HepG2 (cell line): ENCODE measurements around the gene SMAP2. TPM values are rescaled to one million over a fixed set of nuclear protein-coding genes. Genes with fewer than 3 reads are reported as not detected.

Experiments
- CENPBD1 ChIP-seq: sonication (generic); formaldehyde crosslinking; IDR thresholded peaks from 2 replicates; pipeline ENCODE4 v1.8.0; 2022; ENCODE audit warnings: missing genetic modification reagents, low read depth, mild to moderate bottlenecking, borderline replicate concordance
- HNRNPLL ChIP-seq: fragments of 200-400 bp; formaldehyde crosslinking; IDR thresholded peaks from 2 replicates; pipeline ENCODE4 v1.6.1; 2017; ENCODE audit warnings: mild to moderate bottlenecking, low read depth, low read length; ENCODE audit not compliant: poor library complexity, severe bottlenecking
- KDM5B ChIP-seq: sonication (generic); formaldehyde crosslinking; IDR thresholded peaks from 2 replicates; pipeline ENCODE4 v1.4.0; 2020; ENCODE audit warnings: missing genetic modification reagents, mild to moderate bottlenecking, borderline replicate concordance
- MEIS1 ChIP-seq: sonication (generic); formaldehyde crosslinking; IDR thresholded peaks from 2 replicates; pipeline ENCODE4 v1.9.0; 2021; ENCODE audit warnings: mild to moderate bottlenecking, missing genetic modification reagents, moderate library complexity, borderline replicate concordance
- RFX3 ChIP-seq: IDR thresholded peaks from 2 replicates; pipeline ENCODE4 v1.6.1; 2016; ENCODE audit warnings: missing biosample characterization, missing genetic modification reagents
- SALL2 ChIP-seq: sonication (generic); formaldehyde crosslinking; IDR thresholded peaks from 2 replicates; pipeline ENCODE4 v1.8.1; 2023; ENCODE audit warnings: mild to moderate bottlenecking, missing genetic modification reagents, inconsistent platforms
- SP4 ChIP-seq: sonication (generic); formaldehyde crosslinking; IDR thresholded peaks from 2 replicates; pipeline ENCODE4 v1.8.1; 2023; ENCODE audit warnings: mild to moderate bottlenecking, missing genetic modification reagents
- TCF12 ChIP-seq, 2 experiments: fragments of 450-650 bp in 1 of 2; sonication (generic) in 1 of 2; formaldehyde crosslinking in 1 of 2; IDR thresholded peaks; 2 replicates each; pipeline versions ENCODE4 v1.6.1 to v1.8.0; 2017 to 2022; ENCODE audit warnings: antibody characterized with exemption in 1 of 2, mild to moderate bottlenecking in 1 of 2, missing genetic modification reagents in 1 of 2, moderate library complexity in 1 of 2
- XRCC5 ChIP-seq: fragments of 200-400 bp; formaldehyde crosslinking; optimal IDR thresholded peaks from 2 replicates; pipeline ENCODE3; 2017; ENCODE audit warnings: mild to moderate bottlenecking, low read length
- YEATS2 ChIP-seq: sonication (generic); formaldehyde crosslinking; IDR thresholded peaks from 2 replicates; pipeline ENCODE4 v1.4.0; 2020; ENCODE audit warnings: missing genetic modification reagents, borderline replicate concordance
- ZBTB14 ChIP-seq: sonication (generic); formaldehyde crosslinking; IDR thresholded peaks from 2 replicates; pipeline ENCODE4 v1.4.0; 2020; ENCODE audit warnings: missing genetic modification reagents
- ZBTB42 ChIP-seq: sonication (generic); formaldehyde crosslinking; IDR thresholded peaks from 2 replicates; pipeline ENCODE4 v1.5.0; 2020; ENCODE audit warnings: mild to moderate bottlenecking, missing genetic modification reagents
- ZEB1 ChIP-seq: IDR thresholded peaks from 2 replicates; pipeline ENCODE4 v1.6.1; 2012; ENCODE audit warnings: mild to moderate bottlenecking, low read depth, inconsistent platforms; ENCODE audit not compliant: insufficient replicate concordance
- ZFP41 ChIP-seq: sonication (generic); formaldehyde crosslinking; IDR thresholded peaks from 2 replicates; pipeline ENCODE4 v1.4.0; 2020; ENCODE audit warnings: mild to moderate bottlenecking, missing genetic modification reagents, borderline replicate concordance
- ZNF138 ChIP-seq: sonication (generic); formaldehyde crosslinking; IDR thresholded peaks from 2 replicates; pipeline ENCODE4 v1.5.0; 2020; ENCODE audit warnings: mild to moderate bottlenecking, low read depth, missing genetic modification reagents
- ZNF329 ChIP-seq: sonication (generic); formaldehyde crosslinking; IDR thresholded peaks from 2 replicates; pipeline ENCODE4 v1.9.0; 2021; ENCODE audit warnings: low read depth, mild to moderate bottlenecking, missing genetic modification reagents
- ZNF331 ChIP-seq: sonication (generic); formaldehyde crosslinking; IDR thresholded peaks from 2 replicates; pipeline ENCODE4 v1.4.0; 2020; ENCODE audit warnings: missing genetic modification reagents
- ZNF33A ChIP-seq: sonication (generic); formaldehyde crosslinking; IDR thresholded peaks from 2 replicates; pipeline ENCODE4 v1.5.1; 2020; ENCODE audit warnings: missing genetic modification reagents, mild to moderate bottlenecking, moderate library complexity, borderline replicate concordance
- ZNF496 ChIP-seq: sonication (generic); formaldehyde crosslinking; IDR thresholded peaks from 2 replicates; pipeline ENCODE4 v1.8.1; 2023; ENCODE audit warnings: mild to moderate bottlenecking, moderate library complexity, missing genetic modification reagents; ENCODE audit not compliant: insufficient replicate concordance
- ZNF501 ChIP-seq: sonication (generic); formaldehyde crosslinking; IDR thresholded peaks from 2 replicates; pipeline ENCODE4 v1.5.1; 2020; ENCODE audit warnings: mild to moderate bottlenecking, moderate library complexity, missing genetic modification reagents
- ZNF530 ChIP-seq: sonication (generic); formaldehyde crosslinking; IDR thresholded peaks from 2 replicates; pipeline ENCODE4 v1.5.0; 2020; ENCODE audit warnings: low read depth, mild to moderate bottlenecking, missing genetic modification reagents
- ZNF556 ChIP-seq: sonication (generic); formaldehyde crosslinking; IDR thresholded peaks from 2 replicates; pipeline ENCODE4 v1.4.0; 2020; ENCODE audit warnings: mild to moderate bottlenecking, missing genetic modification reagents, borderline replicate concordance
- ZNF614 ChIP-seq: IDR thresholded peaks from 2 replicates; pipeline ENCODE4 v1.6.1; 2018; ENCODE audit warnings: missing biosample characterization, missing genetic modification reagents, inconsistent platforms, borderline replicate concordance
- ZNF670 ChIP-seq: sonication (generic); formaldehyde crosslinking; IDR thresholded peaks from 2 replicates; pipeline ENCODE4 v1.8.0; 2022; ENCODE audit warnings: mild to moderate bottlenecking, missing genetic modification reagents, borderline replicate concordance
- ZNF770 ChIP-seq: sonication (generic); formaldehyde crosslinking; IDR thresholded peaks from 2 replicates; pipeline ENCODE4 v1.5.0; 2020; ENCODE audit warnings: mild to moderate bottlenecking, missing genetic modification reagents
- ZNF775 ChIP-seq: sonication (generic); formaldehyde crosslinking; IDR thresholded peaks from 2 replicates; pipeline ENCODE4 v1.4.0; 2020; ENCODE audit warnings: missing genetic modification reagents, mild to moderate bottlenecking, moderate library complexity, borderline replicate concordance
- ZNF83 ChIP-seq: sonication (generic); formaldehyde crosslinking; IDR thresholded peaks from 2 replicates; pipeline ENCODE4 v1.4.0; 2020; ENCODE audit warnings: missing genetic modification reagents, mild to moderate bottlenecking, borderline replicate concordance
- polyA plus RNA-seq, 8 experiments: library from polyadenylated mRNA; depleted of rRNA in 3 of 8; stranded (reverse) in 7 of 8; unstranded in 1 of 8; fragments of >200 nt; fragmentation: Illumina TruSeq in 4 of 8; extraction: Trizol in 4 of 8; gene quantifications; 2 replicates each; pipeline versions ENCODE4 v1.2.1 to v1.2.3, GENCODE V29; 2011 to 2016; ENCODE audit warnings: low read depth in 4 of 8, missing spikeins in 1 of 8, mixed read lengths in 1 of 8; ENCODE audit not compliant: insufficient read depth in 1 of 8
- total RNA-seq, 5 experiments: library from RNA; depleted of rRNA; stranded (reverse); fragments of >200 nt; fragmentation: Illumina TruSeq; extraction: Trizol; gene quantifications; 2 replicates each; pipeline ENCODE4 v1.2.3, GENCODE V29; 2016; ENCODE audit warnings: low read depth in 1 of 5

SMAP2 gene
- total and polyA plus RNA-seq, 2 of the 13 experiments (the other 11 are each of a cell fraction or from before 2014, with no cell fraction given), result 19.0 to 22.3 TPM

- TF ChIP-seq HNRNPLL, result no peak
- TF ChIP-seq RFX3 (CRISPR knock-in tag), result no peak
- TF ChIP-seq ZNF329 (CRISPR knock-in tag), result no peak
- TF ChIP-seq ZNF33A (CRISPR knock-in tag), result no peak
- no peak for TF ChIP-seq ZFP41 (CRISPR knock-in tag)
- TF ChIP-seq ZNF556 (CRISPR knock-in tag), result 0 out of 2 replicates have a peak, but pooled peaks have one; percentile 67
- TF ChIP-seq ZBTB42 (CRISPR knock-in tag), result no peak
- TF ChIP-seq ZNF83 (CRISPR knock-in tag), result no peak
- TF ChIP-seq XRCC5, result peak; percentile 46
- TF ChIP-seq ZNF770 (CRISPR knock-in tag), result 0 out of 2 replicates have a peak, but pooled peaks have one; percentile 11
- no peak; the same call in 1 of the 2 replicates for TF ChIP-seq ZNF331 (CRISPR knock-in tag)
- TF ChIP-seq ZNF530 (CRISPR knock-in tag), result no peak
- no peak for TF ChIP-seq MEIS1 (CRISPR knock-in tag)
- no peak for TF ChIP-seq ZEB1
- TF ChIP-seq KDM5B (CRISPR knock-in tag), result no peak
- TF ChIP-seq ZNF670 (CRISPR knock-in tag), result no peak
- 0 out of 2 replicates have a peak, but pooled peaks have one; percentile 21 for TF ChIP-seq YEATS2
- no peak for TF ChIP-seq ZBTB14 (CRISPR knock-in tag)
- TF ChIP-seq SP4, result 0 out of 2 replicates have a peak, but pooled peaks have one; percentile 13
- TF ChIP-seq TCF12 (IDR thresholded peaks at IDR 0.05), result no peak
- no peak for TF ChIP-seq TCF12 (CRISPR knock-in tag; IDR thresholded peaks at IDR 0.05)
- no peak for TF ChIP-seq SALL2
- no peak for TF ChIP-seq ZNF496 (CRISPR knock-in tag)
- TF ChIP-seq ZNF138 (CRISPR knock-in tag), result no peak
- TF ChIP-seq ZNF614 (CRISPR knock-in tag), result no peak
- peak; percentile 71 for TF ChIP-seq ZNF501 (CRISPR knock-in tag)
- TF ChIP-seq ZNF775 (CRISPR knock-in tag), result 0 out of 2 replicates have a peak, but pooled peaks have one; percentile 46
- TF ChIP-seq CENPBD1, result no peak
These were observed 34.6 kb upstream of the SMAP2 start (continued) for GRCh38 chr1:40338745-40339419.
